CD4-positive, CD25-positive, alpha-beta regulatory T cell (primary cell): ENCODE results near the gene MYO3B. TPM values are rescaled to one million over a fixed set of nuclear protein-coding genes. Genes with fewer than 3 reads are reported as not detected.

Source experiments
- ATAC-seq, 2 donors: fragments of 150-1000 bp; cut with Tn5 transposase; one replicate each; pipeline ENCODE4 v1.10.0; 2021; ENCODE audit warnings: low read depth in 2 of 2, moderate number of reproducible peaks in 2 of 2, moderate library complexity in 1 of 2
- DNase-seq, 3 donors: peaks; one replicate each; pipeline versions ENCODE4 v3.0.0 to v3.0.0-alpha.2; 2012 to 2022; ENCODE audit warnings: mixed read lengths in 1 of 3
- H3K27ac ChIP-seq: one replicate; pipeline ENCODE4 v1.7.0; 2013; ENCODE audit warnings: mild to moderate bottlenecking, low read length; ENCODE audit not compliant: insufficient read depth, poor library complexity, severe bottlenecking
- H3K27me3 ChIP-seq: one replicate; pipeline ENCODE4 v1.7.0; 2013; ENCODE audit warnings: low read length; ENCODE audit not compliant: control insufficient read depth, insufficient read depth
- H3K36me3 ChIP-seq: one replicate; pipeline ENCODE4 v1.7.0; 2013; ENCODE audit warnings: mild to moderate bottlenecking, low read length, moderate library complexity; ENCODE audit not compliant: control insufficient read depth, insufficient read depth
- H3K4me1 ChIP-seq: 2 replicates; pipeline ENCODE4 v1.7.0; 2013; ENCODE audit warnings: mild to moderate bottlenecking, low read length; ENCODE audit not compliant: insufficient read depth, control insufficient read depth, poor library complexity, severe bottlenecking
- H3K4me3 ChIP-seq: one replicate; pipeline ENCODE4 v1.7.0; 2013; ENCODE audit warnings: low read depth, mild to moderate bottlenecking, low read length, moderate library complexity
- H3K9me3 ChIP-seq, 2 experiments: 1 replicate in 1 of 2; 2 replicates in 1 of 2; pipeline ENCODE4 v1.7.0; 2013; ENCODE audit warnings: low read length in 2 of 2, mild to moderate bottlenecking in 1 of 2, moderate library complexity in 1 of 2; ENCODE audit not compliant: control insufficient read depth in 2 of 2
- H3K27ac Mint-ChIP-seq, 3 donors: one replicate each; pipeline ENCODE4 v1.8.0; 2020 to 2022; ENCODE audit warnings: mild to moderate bottlenecking in 3 of 3, mixed read lengths in 3 of 3, moderate library complexity in 2 of 3
- H3K27me3 Mint-ChIP-seq: one replicate; pipeline ENCODE4 v1.8.0; 2022; ENCODE audit warnings: mild to moderate bottlenecking, mixed read lengths
- H3K36me3 Mint-ChIP-seq: one replicate; pipeline ENCODE4 v1.8.0; 2020; ENCODE audit warnings: mixed read lengths
- H3K4me1 Mint-ChIP-seq, 4 donors: one replicate each; pipeline ENCODE4 v1.8.0; 2020 to 2022; ENCODE audit warnings: mixed read lengths in 4 of 4, mild to moderate bottlenecking in 1 of 4
- H3K4me3 Mint-ChIP-seq, 4 donors: one replicate each; pipeline ENCODE4 v1.8.0; 2020 to 2022; ENCODE audit warnings: mild to moderate bottlenecking in 4 of 4, mixed read lengths in 4 of 4, moderate library complexity in 3 of 4
- H3K9me3 Mint-ChIP-seq, 7 donors: one replicate each; pipeline ENCODE4 v1.8.0; 2020 to 2022; ENCODE audit warnings: mixed read lengths in 7 of 7, mild to moderate bottlenecking in 3 of 7, moderate library complexity in 2 of 7
- polyA plus RNA-seq, 4 donors: library from polyadenylated mRNA; unstranded; fragments of 300-500 nt; fragmentation: Illumina TruSeq; gene quantifications; one replicate each; pipeline ENCODE4 v1.2.3, GENCODE V29; 2021
- total RNA-seq: library from RNA; stranded (reverse); gene quantifications from one replicate; pipeline ENCODE4 v1.2.3, GENCODE V29; 2022

Gene MYO3B
- total and polyA plus RNA-seq, 5 donors from 2014 or later = not detected

DNA sequence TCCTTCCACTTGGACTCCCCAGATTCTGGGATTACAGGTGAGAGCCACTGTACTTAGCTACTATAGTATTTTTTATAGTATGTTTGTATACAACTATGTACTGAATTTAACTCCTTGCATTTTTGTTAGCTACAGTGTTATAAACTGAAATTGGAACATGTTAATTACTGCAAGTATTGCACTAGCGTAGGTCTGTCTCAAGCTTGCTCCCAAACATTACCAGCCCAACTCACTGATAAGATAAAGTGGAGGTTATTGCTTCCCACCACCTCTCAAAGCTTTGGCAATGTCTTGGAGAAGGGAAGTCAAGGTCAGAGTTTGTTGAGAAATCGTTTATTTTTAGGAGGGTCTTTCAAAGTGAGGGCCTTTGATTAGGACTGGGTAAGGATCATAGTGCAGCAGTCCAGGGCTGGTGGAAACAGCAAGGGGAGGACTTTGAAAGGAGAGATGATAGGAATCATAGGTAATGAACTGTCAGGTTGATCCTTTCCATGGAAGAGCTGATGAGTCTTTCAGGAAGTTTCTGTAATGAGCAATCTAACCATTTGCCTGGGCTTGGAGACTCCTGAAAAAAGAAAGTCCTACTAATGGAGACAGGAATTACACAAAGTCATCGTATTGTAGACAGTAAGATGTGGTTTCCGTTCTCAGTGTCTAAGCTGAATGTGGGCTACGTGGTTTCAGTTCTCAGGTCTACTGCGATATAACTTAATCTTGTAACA lies 257.1 kb downstream of the MYO3B start:
- ATAC-seq (peak in 1 of 2 donors; percentile 40), DNase-seq (peak in 1 of 3 donors; percentile 35)
- no peaks in the 10 kb centered on the region for H3K9me3 ChIP-seq
- no peaks in the 10 kb centered on the region for H3K36me3 ChIP-seq
- H3K27ac ChIP-seq = no peak overlapping the region
- Mint-ChIP-seq H3K4me3 (peak overlapping the region in 1 of 4 donors; percentile 5), H3K4me1 (peaks cover 4 to 16% (median 11%) of the 10 kb centered on the region in 4 donors), H3K27me3 (peaks cover 16% of the 10 kb centered on the region), H3K9me3 (peaks cover 0 to 3% (median 0%) of the 10 kb centered on the region in 7 donors), H3K27ac (no peak overlapping the region), H3K36me3 (no peaks in the 10 kb centered on the region)
- H3K4me1 ChIP-seq = no peaks in the 10 kb centered on the region
- no peaks in the 10 kb centered on the region for H3K27me3 ChIP-seq
- no peak overlapping the region for H3K4me3 ChIP-seq

DNA sequence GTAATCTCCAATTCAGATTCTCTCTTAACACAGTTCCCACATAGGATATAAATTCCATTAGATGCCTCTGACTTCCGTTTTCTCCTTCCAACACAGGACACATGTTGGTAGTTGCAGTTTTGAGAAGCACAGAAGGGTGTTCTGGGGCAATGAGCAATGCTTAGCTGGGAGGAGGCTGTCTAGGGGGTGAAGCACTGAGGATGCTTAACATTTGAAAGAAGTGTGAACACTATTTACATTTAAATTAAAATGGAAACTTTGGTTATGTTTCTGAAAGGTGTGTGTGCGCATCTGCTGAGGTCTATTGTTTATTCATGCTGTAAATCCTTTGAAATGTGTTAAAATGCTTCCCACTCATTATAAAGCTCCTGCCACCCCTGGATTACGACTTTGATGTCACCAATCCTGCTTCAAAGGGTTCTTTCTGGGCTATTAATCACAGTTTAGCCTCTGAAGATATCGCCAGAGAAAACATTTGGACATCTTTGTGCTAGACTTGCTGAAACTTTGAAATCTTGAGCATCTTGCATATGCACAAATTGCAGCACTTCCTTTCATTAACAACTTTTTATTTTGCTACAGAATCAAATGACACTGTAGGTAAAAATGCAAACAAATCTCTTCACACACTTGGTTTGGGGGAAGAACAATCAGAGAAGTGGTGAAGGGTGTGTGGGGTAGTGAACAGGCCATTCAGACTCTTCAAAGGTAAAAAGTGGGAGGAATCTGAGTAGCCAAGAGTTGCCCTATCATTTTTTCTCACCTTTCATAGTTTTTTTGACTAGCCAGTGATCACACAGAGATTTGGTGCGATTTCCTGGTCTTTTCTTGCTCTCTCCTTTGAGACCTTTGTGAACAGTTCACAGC lies 258.4 kb downstream of the MYO3B start:
- peaks cover 4 to 16% (median 11%) of the 10 kb centered on the region in 4 donors for H3K4me1 Mint-ChIP-seq

DNA sequence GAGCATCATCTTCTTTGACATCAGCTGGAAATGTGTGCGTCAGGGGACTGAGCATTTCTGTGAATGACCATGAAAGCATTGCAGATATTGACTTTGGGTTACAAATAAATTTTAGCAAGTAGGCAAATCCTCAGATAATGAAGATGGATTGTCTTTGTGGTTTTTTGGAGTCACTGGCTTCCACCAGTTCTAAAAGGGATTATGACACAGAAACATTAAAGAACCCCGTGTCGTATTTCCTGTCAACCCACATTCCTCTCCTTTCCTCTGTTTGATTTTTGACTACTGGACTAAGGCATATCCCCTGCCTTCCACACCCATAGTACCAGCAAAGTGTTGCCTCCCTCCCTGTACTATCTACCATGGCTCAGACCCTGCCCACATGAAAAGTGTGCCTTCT lies 268.1 kb downstream of the MYO3B start:
- H3K36me3 Mint-ChIP-seq = no peaks in the 10 kb centered on the region
- H3K4me3 Mint-ChIP-seq = no peak overlapping the region
- H3K27ac ChIP-seq = no peak overlapping the region
- no peak overlapping the region for H3K4me3 ChIP-seq
- ATAC-seq (no peak), DNase-seq (no peak)
- no peaks in the 10 kb centered on the region for H3K9me3 ChIP-seq
- no peak overlapping the region for H3K27ac Mint-ChIP-seq
- peaks cover 16% of the 10 kb centered on the region for H3K27me3 Mint-ChIP-seq
- H3K4me1 Mint-ChIP-seq = no peaks in the 10 kb centered on the region
- peaks cover 0 to 5% (median 3%) of the 10 kb centered on the region in 7 donors for H3K9me3 Mint-ChIP-seq
- no peaks in the 10 kb centered on the region for H3K36me3 ChIP-seq
- no peaks in the 10 kb centered on the region for H3K4me1 ChIP-seq
- peaks cover 4% of the 10 kb centered on the region for H3K27me3 ChIP-seq

More for the DNA sequence above, 258.4 kb downstream of the MYO3B start:
- Mint-ChIP-seq H3K4me3 (no peak overlapping the region), H3K27me3 (peaks cover 16% of the 10 kb centered on the region), H3K9me3 (peaks cover 0 to 3% (median 0%) of the 10 kb centered on the region in 7 donors), H3K36me3 (no peaks in the 10 kb centered on the region), H3K27ac (no peak overlapping the region)
- H3K9me3 ChIP-seq = no peaks in the 10 kb centered on the region
- no peaks in the 10 kb centered on the region for H3K27me3 ChIP-seq
- no peak for ATAC-seq
- H3K4me3 ChIP-seq = no peak overlapping the region
- H3K4me1 ChIP-seq = no peaks in the 10 kb centered on the region
- DNase-seq = no peak
- H3K27ac ChIP-seq = no peak overlapping the region
- no peaks in the 10 kb centered on the region for H3K36me3 ChIP-seq

DNA sequence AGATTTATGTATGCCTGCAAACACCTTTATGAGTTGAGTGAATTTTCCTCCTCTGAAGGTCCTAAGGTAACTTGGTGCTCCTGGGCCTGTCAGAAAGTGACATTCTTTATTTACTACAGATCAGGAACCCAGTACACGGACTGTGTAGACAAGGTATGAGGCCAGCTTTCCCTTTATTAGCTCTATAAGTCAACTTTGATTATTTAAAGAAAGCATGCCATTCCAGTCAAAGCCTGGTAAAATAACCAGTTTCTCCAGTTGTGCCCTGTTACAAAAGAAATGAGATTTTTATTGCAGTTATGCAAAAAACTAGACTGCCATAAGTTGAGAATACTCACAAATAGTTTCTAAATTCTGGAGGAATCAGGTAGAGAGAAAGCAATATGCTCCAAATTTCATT lies 271.1 kb downstream of the MYO3B start:
- ATAC-seq (no peak), DNase-seq (no peak)
- H3K27ac ChIP-seq = no peak overlapping the region
- H3K36me3 ChIP-seq = no peaks in the 10 kb centered on the region
- no peak overlapping the region for H3K27ac Mint-ChIP-seq
- no peak overlapping the region for H3K4me3 Mint-ChIP-seq
- H3K27me3 Mint-ChIP-seq = peaks cover 18% of the 10 kb centered on the region
- no peaks in the 10 kb centered on the region for H3K4me1 Mint-ChIP-seq
- no peaks in the 10 kb centered on the region for H3K36me3 Mint-ChIP-seq
- peaks cover 2% of the 10 kb centered on the region for H3K27me3 ChIP-seq
- H3K4me3 ChIP-seq = no peak overlapping the region
- peaks cover 0 to 4% (median 0%) of the 10 kb centered on the region in 7 donors for H3K9me3 Mint-ChIP-seq
- no peaks in the 10 kb centered on the region for H3K4me1 ChIP-seq
- H3K9me3 ChIP-seq = no peaks in the 10 kb centered on the region

DNA sequence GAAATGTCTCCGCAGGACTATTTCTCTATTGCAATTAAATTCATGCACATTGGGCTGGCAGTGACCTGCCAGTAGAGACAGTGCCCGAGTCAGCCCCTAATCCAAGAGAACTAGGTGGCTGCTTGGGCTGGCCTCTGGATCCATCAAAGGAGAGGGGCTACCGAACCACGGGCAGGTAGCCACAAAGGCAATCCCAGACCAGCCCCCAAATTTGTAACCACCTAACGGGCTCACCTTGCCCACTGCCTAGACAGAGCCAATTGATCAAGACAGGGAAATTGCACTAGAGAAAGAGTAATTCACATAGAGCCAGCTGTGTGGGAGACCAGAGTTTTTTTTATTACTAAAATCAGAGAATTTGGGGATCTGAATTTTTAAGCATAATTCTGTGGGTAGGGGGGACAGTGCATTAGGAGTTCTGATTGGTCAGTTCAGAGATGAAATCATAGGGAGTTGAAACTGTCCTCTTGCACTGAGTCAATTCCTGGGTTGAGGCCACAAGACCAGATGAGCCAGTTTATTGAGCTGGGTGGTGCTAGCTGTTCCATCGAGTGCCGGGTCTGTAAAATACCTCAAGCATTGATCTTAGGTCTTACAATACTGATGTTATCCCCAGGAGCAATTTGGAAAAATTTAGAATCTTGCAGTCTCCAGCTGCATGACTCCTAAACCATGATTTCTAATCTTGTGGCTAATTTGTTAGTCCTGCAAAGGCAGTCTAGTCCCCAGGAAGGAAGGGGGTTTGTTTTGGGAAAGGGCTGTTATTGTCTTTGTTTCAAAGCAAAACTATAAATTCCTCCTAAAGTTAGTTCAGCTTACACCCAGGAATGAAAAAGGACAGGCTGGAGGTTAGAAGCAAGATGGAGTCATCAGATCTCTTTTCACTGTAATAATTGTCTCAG lies 276.8 kb downstream of the MYO3B start:
- H3K36me3 ChIP-seq = no peaks in the 10 kb centered on the region
- H3K4me1 ChIP-seq = no peaks in the 10 kb centered on the region
- H3K27me3 ChIP-seq = no peaks in the 10 kb centered on the region
- H3K9me3 ChIP-seq = no peaks in the 10 kb centered on the region
- H3K27ac Mint-ChIP-seq = no peak overlapping the region
- H3K36me3 Mint-ChIP-seq = no peaks in the 10 kb centered on the region
- peaks cover 15% of the 10 kb centered on the region for H3K27me3 Mint-ChIP-seq
- H3K27ac ChIP-seq = no peak overlapping the region
- no peaks in the 10 kb centered on the region for H3K4me1 Mint-ChIP-seq
- peaks cover 0 to 3% (median 0%) of the 10 kb centered on the region in 7 donors for H3K9me3 Mint-ChIP-seq
- ATAC-seq = no peak
- no peak for DNase-seq
- no peak overlapping the region for H3K4me3 ChIP-seq
- H3K4me3 Mint-ChIP-seq = no peak overlapping the region

DNA sequence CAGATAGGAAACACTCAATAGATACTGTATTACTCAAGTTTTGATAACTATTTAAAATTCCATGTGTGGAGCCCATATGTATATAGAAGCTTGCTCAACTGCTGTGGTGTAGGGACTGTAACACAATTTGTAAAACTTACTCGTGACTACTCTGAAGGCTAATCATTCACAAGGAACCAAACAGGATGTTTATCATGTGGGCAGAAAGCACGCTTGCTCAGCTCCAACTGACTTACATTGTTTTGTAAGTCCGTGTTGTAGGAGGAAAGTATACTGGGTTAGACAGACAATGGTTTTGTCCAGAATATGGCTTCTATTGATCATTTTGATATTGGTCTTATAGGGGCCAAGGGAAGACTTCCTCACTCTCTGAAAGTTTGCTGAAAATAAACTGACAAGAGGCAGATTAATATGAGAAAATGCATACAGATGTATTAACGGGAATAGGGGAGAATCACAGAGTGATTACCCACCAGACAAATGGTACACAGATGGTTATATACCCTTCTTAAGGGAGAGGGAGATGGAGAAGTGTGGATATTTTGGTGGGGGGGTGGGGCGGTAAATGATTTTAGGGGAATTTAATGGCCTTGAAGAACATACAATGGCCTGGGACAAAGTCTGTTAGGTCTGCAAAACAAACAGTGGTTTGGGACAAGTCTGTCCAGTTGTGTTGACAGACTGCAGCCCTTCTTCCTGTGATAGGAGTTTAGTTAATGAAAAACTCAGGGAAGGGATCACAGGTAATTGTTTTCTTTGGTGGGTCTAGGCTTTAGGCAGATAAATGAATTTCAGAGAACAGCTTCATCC lies 277.9 kb downstream of the MYO3B start:
- Mint-ChIP-seq H3K27me3 (peaks cover 14% of the 10 kb centered on the region), H3K4me3 (no peak overlapping the region), H3K4me1 (no peaks in the 10 kb centered on the region), H3K9me3 (peaks cover 0 to 2% (median 0%) of the 10 kb centered on the region in 7 donors), H3K36me3 (no peaks in the 10 kb centered on the region), H3K27ac (no peak overlapping the region)
- DNase-seq (no peak), ATAC-seq (no peak)
- no peak overlapping the region for H3K4me3 ChIP-seq
- no peaks in the 10 kb centered on the region for H3K9me3 ChIP-seq
- H3K27ac ChIP-seq = no peak overlapping the region
- H3K27me3 ChIP-seq = no peaks in the 10 kb centered on the region
- H3K36me3 ChIP-seq = no peaks in the 10 kb centered on the region
- H3K4me1 ChIP-seq = no peaks in the 10 kb centered on the region

DNA sequence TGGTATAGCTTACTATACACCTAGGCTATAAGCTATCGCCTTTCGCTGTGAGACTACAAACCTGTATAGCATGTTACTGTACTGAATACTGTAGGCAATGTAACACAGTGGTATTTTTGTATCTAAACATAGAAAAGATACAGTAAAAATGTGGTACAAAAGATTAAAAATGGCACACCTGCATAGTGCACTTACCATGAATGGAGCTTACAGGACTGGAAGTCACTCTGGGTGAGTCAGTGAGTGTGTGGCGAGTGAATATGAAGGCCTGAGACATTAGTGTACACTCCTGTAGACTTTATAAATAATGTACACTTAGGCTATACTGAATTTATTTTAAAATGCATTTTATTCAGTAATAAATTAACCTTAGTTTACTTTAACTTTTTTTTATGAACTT lies 279.0 kb downstream of the MYO3B start:
- peaks cover 14% of the 10 kb centered on the region for H3K27me3 Mint-ChIP-seq
- no peak overlapping the region for H3K4me3 Mint-ChIP-seq
- DNase-seq (no peak), ATAC-seq (no peak)
- no peaks in the 10 kb centered on the region for H3K36me3 Mint-ChIP-seq
- H3K4me1 Mint-ChIP-seq = no peaks in the 10 kb centered on the region
- Histone ChIP-seq H3K27me3 (no peaks in the 10 kb centered on the region), H3K4me3 (no peak overlapping the region), H3K27ac (no peak overlapping the region), H3K4me1 (no peaks in the 10 kb centered on the region), H3K36me3 (no peaks in the 10 kb centered on the region), H3K9me3 (no peaks in the 10 kb centered on the region)
- H3K27ac Mint-ChIP-seq = no peak overlapping the region
- H3K9me3 Mint-ChIP-seq = no peaks in the 10 kb centered on the region
